DOHH2 (cell line): Measurements from ENCODE around the gene ENPP7.

Experiments
- EZH2phosphoT487 ChIP-seq: fragments of 200-600 bp; sonication (generic); IDR thresholded peaks from 2 replicates; pipeline ENCODE4 v1.6.1; 2017; ENCODE audit warnings: borderline replicate concordance, mild to moderate bottlenecking, antibody characterized with exemption, low read length, moderate library complexity, mixed read lengths
- TF ChIP-seq, protein P1 (sequence below): fragments of 200-600 bp; sonication (generic); IDR thresholded peaks from one replicate; pipeline ENCODE4 v1.5.1; 2014; ENCODE audit warnings: antibody characterized with exemption, mild to moderate bottlenecking, low read depth, low read length; ENCODE audit not compliant: poor library complexity, severe bottlenecking

DNA sequence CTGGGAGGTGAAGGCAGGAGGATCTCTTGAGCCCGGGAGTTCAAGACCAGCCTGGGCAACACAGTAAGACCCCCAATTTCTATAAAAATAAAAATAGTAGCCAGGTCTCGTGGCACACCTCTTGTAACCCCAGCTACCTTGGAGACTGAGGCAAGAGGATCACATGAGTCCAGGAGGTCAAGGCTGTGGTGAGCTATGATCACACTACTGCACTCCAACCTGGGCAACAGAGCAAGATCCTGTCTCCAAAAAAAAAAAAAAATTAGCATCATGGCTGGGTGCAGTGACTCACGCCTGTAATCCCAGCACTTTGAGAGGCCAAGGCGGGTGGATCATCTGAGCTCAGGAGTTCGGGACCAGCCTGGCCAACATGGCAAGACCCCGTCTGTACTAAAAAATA lies 40.5 kb downstream of the ENPP7 start:
- TF ChIP-seq, protein P1, sequence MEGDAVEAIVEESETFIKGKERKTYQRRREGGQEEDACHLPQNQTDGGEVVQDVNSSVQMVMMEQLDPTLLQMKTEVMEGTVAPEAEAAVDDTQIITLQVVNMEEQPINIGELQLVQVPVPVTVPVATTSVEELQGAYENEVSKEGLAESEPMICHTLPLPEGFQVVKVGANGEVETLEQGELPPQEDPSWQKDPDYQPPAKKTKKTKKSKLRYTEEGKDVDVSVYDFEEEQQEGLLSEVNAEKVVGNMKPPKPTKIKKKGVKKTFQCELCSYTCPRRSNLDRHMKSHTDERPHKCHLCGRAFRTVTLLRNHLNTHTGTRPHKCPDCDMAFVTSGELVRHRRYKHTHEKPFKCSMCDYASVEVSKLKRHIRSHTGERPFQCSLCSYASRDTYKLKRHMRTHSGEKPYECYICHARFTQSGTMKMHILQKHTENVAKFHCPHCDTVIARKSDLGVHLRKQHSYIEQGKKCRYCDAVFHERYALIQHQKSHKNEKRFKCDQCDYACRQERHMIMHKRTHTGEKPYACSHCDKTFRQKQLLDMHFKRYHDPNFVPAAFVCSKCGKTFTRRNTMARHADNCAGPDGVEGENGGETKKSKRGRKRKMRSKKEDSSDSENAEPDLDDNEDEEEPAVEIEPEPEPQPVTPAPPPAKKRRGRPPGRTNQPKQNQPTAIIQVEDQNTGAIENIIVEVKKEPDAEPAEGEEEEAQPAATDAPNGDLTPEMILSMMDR, result no peak
- no peak for TF ChIP-seq EZH2phosphoT487
